ENCODE data around the gene CSNK2A3. TPM values are rescaled to one million over a fixed set of nuclear protein-coding genes. Genes with fewer than 3 reads are reported as not detected.

The CSNK2A3 gene
- total RNA-seq, 1 donor from 2014 or later = 4.3 TPM

DNA sequence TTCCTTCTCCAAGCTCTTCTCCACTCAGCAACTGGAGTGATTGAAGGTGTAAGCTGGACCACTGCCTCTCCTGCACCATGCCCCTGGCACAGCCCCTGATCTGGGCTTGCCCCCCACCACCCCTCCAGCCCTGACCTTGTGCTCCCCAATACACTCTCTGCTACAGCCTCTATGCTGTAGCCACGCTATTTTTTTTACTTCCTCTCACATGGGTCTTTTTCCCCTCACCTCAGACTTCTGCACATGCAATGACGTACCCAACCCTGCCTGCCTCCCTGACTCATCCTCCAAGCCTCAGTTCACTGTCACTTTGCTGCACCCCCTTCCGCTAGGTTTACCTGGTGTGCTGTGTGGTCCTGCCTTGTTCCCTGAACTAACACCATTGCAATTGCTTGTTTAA lies 9.0 kb downstream of the CSNK2A3 start:
- peaks cover 44% of the 10 kb centered on the region for H3K36me3 Mint-ChIP-seq (ENCODE audit: low read depth, unreplicated experiment)
- H3K27me3 Mint-ChIP-seq (ENCODE audit: unreplicated experiment) = peaks cover 5% of the 10 kb centered on the region
- DNase-seq (ENCODE audit: low spot score) = no peak
- no peak overlapping the region for H3K4me3 Mint-ChIP-seq (ENCODE audit: unreplicated experiment)
- no peak overlapping the region for H3K27ac Mint-ChIP-seq (ENCODE audit: unreplicated experiment)
- TF ChIP-seq, protein P1, sequence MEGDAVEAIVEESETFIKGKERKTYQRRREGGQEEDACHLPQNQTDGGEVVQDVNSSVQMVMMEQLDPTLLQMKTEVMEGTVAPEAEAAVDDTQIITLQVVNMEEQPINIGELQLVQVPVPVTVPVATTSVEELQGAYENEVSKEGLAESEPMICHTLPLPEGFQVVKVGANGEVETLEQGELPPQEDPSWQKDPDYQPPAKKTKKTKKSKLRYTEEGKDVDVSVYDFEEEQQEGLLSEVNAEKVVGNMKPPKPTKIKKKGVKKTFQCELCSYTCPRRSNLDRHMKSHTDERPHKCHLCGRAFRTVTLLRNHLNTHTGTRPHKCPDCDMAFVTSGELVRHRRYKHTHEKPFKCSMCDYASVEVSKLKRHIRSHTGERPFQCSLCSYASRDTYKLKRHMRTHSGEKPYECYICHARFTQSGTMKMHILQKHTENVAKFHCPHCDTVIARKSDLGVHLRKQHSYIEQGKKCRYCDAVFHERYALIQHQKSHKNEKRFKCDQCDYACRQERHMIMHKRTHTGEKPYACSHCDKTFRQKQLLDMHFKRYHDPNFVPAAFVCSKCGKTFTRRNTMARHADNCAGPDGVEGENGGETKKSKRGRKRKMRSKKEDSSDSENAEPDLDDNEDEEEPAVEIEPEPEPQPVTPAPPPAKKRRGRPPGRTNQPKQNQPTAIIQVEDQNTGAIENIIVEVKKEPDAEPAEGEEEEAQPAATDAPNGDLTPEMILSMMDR (IDR thresholded peaks at IDR 0.05; ENCODE audit: unreplicated experiment) = no peak
- H3K9me3 Mint-ChIP-seq (ENCODE audit: unreplicated experiment) = no peaks in the 10 kb centered on the region
- no peaks in the 10 kb centered on the region for H3K4me1 Mint-ChIP-seq (ENCODE audit: unreplicated experiment)

DNA sequence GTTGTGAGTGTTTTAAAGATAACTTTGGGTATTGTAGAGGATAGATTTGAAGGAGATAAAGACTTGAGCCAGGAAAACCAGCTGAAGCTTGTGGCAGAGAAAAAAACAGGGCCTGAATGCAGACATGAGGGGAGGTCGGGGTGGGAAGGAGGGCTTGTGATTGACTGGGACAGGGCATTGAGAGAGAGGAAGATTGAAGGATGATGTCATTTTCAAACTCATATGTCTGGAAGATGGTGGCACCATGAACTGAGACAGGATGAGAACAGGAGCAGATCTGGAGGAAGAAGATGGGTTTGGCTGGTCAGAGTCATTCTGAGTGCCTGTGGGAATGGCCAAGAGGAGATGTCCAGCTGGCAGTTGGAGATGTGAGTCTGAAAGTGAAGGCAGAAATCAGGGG lies 14.7 kb downstream of the CSNK2A3 start:
- H3K4me3 Mint-ChIP-seq (ENCODE audit: unreplicated experiment) = peak overlapping the region; percentile 21
- no peak overlapping the region for H3K27ac Mint-ChIP-seq (ENCODE audit: unreplicated experiment)
- H3K4me1 Mint-ChIP-seq (ENCODE audit: unreplicated experiment) = peaks cover 16% of the 10 kb centered on the region
- H3K9me3 Mint-ChIP-seq (ENCODE audit: unreplicated experiment) = no peaks in the 10 kb centered on the region
- H3K36me3 Mint-ChIP-seq (ENCODE audit: low read depth, unreplicated experiment) = peaks cover 53% of the 10 kb centered on the region
- H3K27me3 Mint-ChIP-seq (ENCODE audit: unreplicated experiment) = peaks cover 3% of the 10 kb centered on the region
- DNase-seq (ENCODE audit: low spot score) = no peak
- TF ChIP-seq, protein P1 (IDR thresholded peaks at IDR 0.05; ENCODE audit: unreplicated experiment) = no peak

DNA sequence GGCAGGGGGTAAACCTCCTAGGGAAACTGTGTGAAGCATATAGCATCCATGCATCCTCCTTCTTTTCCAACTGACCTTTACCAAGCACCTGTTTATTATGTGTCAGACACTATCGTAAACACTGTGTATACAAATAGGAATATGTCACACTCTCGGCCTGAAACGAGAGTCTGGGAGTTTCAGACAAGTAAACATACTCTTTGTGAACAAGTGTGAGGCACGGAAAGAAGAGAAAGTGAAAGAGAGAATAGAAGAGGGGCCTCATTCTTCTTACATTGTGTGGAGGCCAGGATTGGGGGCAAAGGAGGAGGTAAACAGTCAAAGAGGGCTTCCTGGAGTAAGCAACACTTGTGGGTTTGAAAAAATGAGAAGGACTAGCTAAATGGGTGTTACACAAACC lies 16.4 kb downstream of the CSNK2A3 start:
- H3K36me3 Mint-ChIP-seq (ENCODE audit: low read depth, unreplicated experiment) = peaks cover 59% of the 10 kb centered on the region
- peaks cover 16% of the 10 kb centered on the region for H3K4me1 Mint-ChIP-seq (ENCODE audit: unreplicated experiment)
- TF ChIP-seq, protein P1 (IDR thresholded peaks at IDR 0.05; ENCODE audit: unreplicated experiment) = no peak
- H3K27me3 Mint-ChIP-seq (ENCODE audit: unreplicated experiment) = peaks cover 4% of the 10 kb centered on the region
- no peak overlapping the region for H3K27ac Mint-ChIP-seq (ENCODE audit: unreplicated experiment)
- no peaks in the 10 kb centered on the region for H3K9me3 Mint-ChIP-seq (ENCODE audit: unreplicated experiment)
- no peak overlapping the region for H3K4me3 Mint-ChIP-seq (ENCODE audit: unreplicated experiment)
- DNase-seq (ENCODE audit: low spot score) = no peak

DNA sequence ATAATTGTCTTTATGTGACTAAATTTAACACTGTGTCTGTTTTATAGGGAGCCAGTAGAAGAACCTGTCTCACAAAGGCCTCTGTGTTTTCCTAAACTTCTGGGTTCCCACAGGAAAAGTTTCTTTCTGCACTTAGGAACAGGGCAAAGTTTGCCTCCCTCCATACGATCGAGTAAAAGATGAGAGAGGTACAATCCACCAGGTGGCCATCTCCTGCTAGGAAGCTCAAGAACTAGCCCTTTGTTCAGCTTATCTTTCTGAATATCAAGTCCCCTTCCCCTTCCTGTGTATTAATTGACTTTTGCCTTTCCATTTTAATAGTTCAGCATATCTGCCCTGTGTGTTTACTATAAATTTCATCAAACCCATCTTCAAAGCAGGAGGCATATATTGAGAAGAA lies 18.0 kb downstream of the CSNK2A3 start:
- H3K27ac Mint-ChIP-seq (ENCODE audit: unreplicated experiment) = no peak overlapping the region
- H3K4me1 Mint-ChIP-seq (ENCODE audit: unreplicated experiment) = peaks cover 16% of the 10 kb centered on the region
- DNase-seq (ENCODE audit: low spot score) = no peak
- TF ChIP-seq, protein P1 (IDR thresholded peaks at IDR 0.05; ENCODE audit: unreplicated experiment) = no peak
- H3K4me3 Mint-ChIP-seq (ENCODE audit: unreplicated experiment) = no peak overlapping the region
- no peaks in the 10 kb centered on the region for H3K9me3 Mint-ChIP-seq (ENCODE audit: unreplicated experiment)
- H3K36me3 Mint-ChIP-seq (ENCODE audit: low read depth, unreplicated experiment) = peaks cover 59% of the 10 kb centered on the region
- H3K27me3 Mint-ChIP-seq (ENCODE audit: unreplicated experiment) = peaks cover 4% of the 10 kb centered on the region

DNA sequence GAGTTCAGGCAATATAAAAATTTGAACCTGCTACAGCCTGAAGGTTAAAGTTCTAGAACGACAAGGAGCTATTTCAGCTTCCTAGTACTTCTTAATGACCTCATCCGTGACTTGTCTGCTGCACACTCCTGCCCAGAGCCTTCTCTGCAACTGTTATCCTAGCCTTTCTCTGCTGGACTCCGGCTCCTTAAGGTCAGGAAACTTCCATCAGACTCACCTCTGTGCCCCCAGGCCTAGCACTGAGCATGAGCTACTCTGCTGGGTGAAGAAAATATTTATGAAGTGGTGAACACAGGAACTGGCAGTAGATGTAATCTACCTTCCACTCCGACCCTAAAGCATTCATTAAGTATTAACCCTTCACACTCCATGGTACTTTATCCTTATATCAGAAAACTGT lies 18.4 kb downstream of the CSNK2A3 start:
- H3K27ac Mint-ChIP-seq (ENCODE audit: unreplicated experiment) = no peak overlapping the region
- peaks cover 61% of the 10 kb centered on the region for H3K36me3 Mint-ChIP-seq (ENCODE audit: low read depth, unreplicated experiment)
- H3K27me3 Mint-ChIP-seq (ENCODE audit: unreplicated experiment) = peaks cover 4% of the 10 kb centered on the region
- H3K4me3 Mint-ChIP-seq (ENCODE audit: unreplicated experiment) = no peak overlapping the region
- H3K4me1 Mint-ChIP-seq (ENCODE audit: unreplicated experiment) = peaks cover 16% of the 10 kb centered on the region
- TF ChIP-seq, protein P1 (IDR thresholded peaks at IDR 0.05; ENCODE audit: unreplicated experiment) = no peak
- no peaks in the 10 kb centered on the region for H3K9me3 Mint-ChIP-seq (ENCODE audit: unreplicated experiment)
- DNase-seq (ENCODE audit: low spot score) = no peak

Measured in endothelial cell (in vitro differentiated cells).